OCI-LY1 (cell line): Measurements from ENCODE around the gene PREP.

ENCODE experiments used
- H2AFZ ChIP-seq: fragments of 200-600 bp; sonication (generic), shearing (Covaris generic); 2 replicates; pipeline ENCODE4 v1.6.0; 2014; ENCODE audit warnings: antibody characterized with exemption, mild to moderate bottlenecking, low read length
- H3F3A ChIP-seq: fragments of 200-600 bp; sonication (generic), shearing (Covaris generic); 2 replicates; pipeline ENCODE4 v1.6.0; 2014; ENCODE audit warnings: mild to moderate bottlenecking, antibody characterized with exemption, low read length, moderate library complexity; ENCODE audit not compliant: insufficient read depth
- H3K27ac ChIP-seq: fragments of 200-600 bp; sonication (generic); 2 replicates; pipeline ENCODE4 v1.5.1; 2014; ENCODE audit warnings: low read length, mixed run types, mild to moderate bottlenecking, low read depth; ENCODE audit not compliant: poor library complexity, severe bottlenecking
- H3K27me3 ChIP-seq: fragments of 200-600 bp; sonication (generic); 2 replicates; pipeline ENCODE4 v1.6.0; 2014; ENCODE audit warnings: antibody characterized with exemption, mild to moderate bottlenecking, low read length, moderate library complexity; ENCODE audit not compliant: insufficient read depth
- H3K36me3 ChIP-seq: fragments of 200-600 bp; sonication (generic); 2 replicates; pipeline ENCODE4 v1.6.1; 2014; ENCODE audit warnings: mild to moderate bottlenecking, antibody characterized with exemption, low read length, moderate library complexity, mixed read lengths; ENCODE audit not compliant: insufficient read depth
- H3K4me1 ChIP-seq: fragments of 200-600 bp; sonication (generic); 2 replicates; pipeline ENCODE4 v1.5.1; 2014; ENCODE audit warnings: mild to moderate bottlenecking, low read length, moderate library complexity; ENCODE audit not compliant: insufficient read depth, severe bottlenecking
- H3K4me2 ChIP-seq: fragments of 200-600 bp; sonication (generic), shearing (Covaris generic); 2 replicates; pipeline ENCODE4 v1.6.1; 2014; ENCODE audit warnings: low read length
- H3K4me3 ChIP-seq: fragments of 200-600 bp; sonication (generic); 2 replicates; pipeline ENCODE4 v1.5.1; 2014; ENCODE audit warnings: low read length, low read depth, mild to moderate bottlenecking, mixed read lengths; ENCODE audit not compliant: poor library complexity, severe bottlenecking
- H3K79me2 ChIP-seq: fragments of 200-600 bp; shearing (Covaris generic); 2 replicates; pipeline ENCODE4 v1.6.1; 2016; ENCODE audit warnings: mixed run types, low read length, mixed read lengths; ENCODE audit not compliant: insufficient read depth
- H3K9ac ChIP-seq: fragments of 200-600 bp; sonication (generic), shearing (Covaris generic); 2 replicates; pipeline ENCODE4 v1.6.1; 2014; ENCODE audit warnings: mild to moderate bottlenecking, low read length, mixed read lengths
- H3K9me2 ChIP-seq: fragments of 200-600 bp; sonication (generic), shearing (Covaris generic); 2 replicates; pipeline ENCODE4 v1.6.1; 2014; ENCODE audit warnings: low read depth, mild to moderate bottlenecking, low read length, mixed read lengths
- H3K9me3 ChIP-seq: fragments of 200-600 bp; shearing (Covaris generic); 2 replicates; pipeline ENCODE4 v1.6.1; 2014; ENCODE audit warnings: low read length, mixed read lengths
- H4K20me1 ChIP-seq: fragments of 200-600 bp; sonication (generic), shearing (Covaris generic); 2 replicates; pipeline ENCODE4 v1.6.0; 2016; ENCODE audit warnings: mild to moderate bottlenecking, low read length; ENCODE audit not compliant: insufficient read depth
- CTCF ChIP-seq: fragments of 200-600 bp; sonication (generic), shearing (Covaris generic); IDR thresholded peaks from 2 replicates; pipeline ENCODE4 v1.5.1; 2017; ENCODE audit warnings: mild to moderate bottlenecking, antibody characterized with exemption, low read length, moderate library complexity, mixed read lengths
- EZH2 ChIP-seq: fragments of 200-600 bp; sonication (generic), shearing (Covaris generic); IDR thresholded peaks from 2 replicates; pipeline ENCODE4 v1.8.0; 2017; ENCODE audit warnings: borderline replicate concordance, mixed run types, mild to moderate bottlenecking, antibody characterized with exemption, low read length, moderate library complexity, mixed read lengths

PREP gene

GRCh38 chr6:105330364-105330763 lies 72.5 kb downstream of the PREP start:
- no peak overlapping the region for H3K9ac ChIP-seq
- H3K27me3 ChIP-seq: no peaks in the 10 kb centered on the region
- no peaks in the 10 kb centered on the region for H4K20me1 ChIP-seq
- no peak overlapping the region for H3K27ac ChIP-seq
- H3F3A ChIP-seq: no peaks in the 10 kb centered on the region
- no peaks in the 10 kb centered on the region for H3K79me2 ChIP-seq
- H3K4me1 ChIP-seq: no peaks in the 10 kb centered on the region
- H2AFZ ChIP-seq: no peak overlapping the region
- H3K9me2 ChIP-seq: no peaks in the 10 kb centered on the region
- no peak overlapping the region for H3K4me2 ChIP-seq
- no peaks in the 10 kb centered on the region for H3K9me3 ChIP-seq
- no peak overlapping the region for H3K4me3 ChIP-seq
- H3K36me3 ChIP-seq: peaks cover 25% of the 10 kb centered on the region
- TF ChIP-seq CTCF: no peak
- TF ChIP-seq EZH2: no peak

GRCh38 chr6:105326833-105327770 lies 75.8 kb downstream of the PREP start:
- Histone ChIP-seq H3K27me3 (no peaks in the 10 kb centered on the region), H3K27ac (no peak overlapping the region), H3K4me3 (no peak overlapping the region), H3K79me2 (no peaks in the 10 kb centered on the region), H4K20me1 (no peaks in the 10 kb centered on the region), H3K9ac (no peak overlapping the region), H3F3A (no peaks in the 10 kb centered on the region), H3K4me1 (no peaks in the 10 kb centered on the region), H3K9me3 (no peaks in the 10 kb centered on the region), H3K9me2 (no peaks in the 10 kb centered on the region), H2AFZ (no peak overlapping the region), H3K36me3 (peaks cover 33% of the 10 kb centered on the region), H3K4me2 (no peak overlapping the region)
- TF ChIP-seq EZH2 (no peak), CTCF (no peak)

GRCh38 chr6:105326216-105326615 lies 76.7 kb downstream of the PREP start:
- H3F3A ChIP-seq: no peaks in the 10 kb centered on the region
- H3K4me2 ChIP-seq: no peak overlapping the region
- H3K9me2 ChIP-seq: no peaks in the 10 kb centered on the region
- H3K36me3 ChIP-seq: peaks cover 35% of the 10 kb centered on the region
- no peaks in the 10 kb centered on the region for H3K4me1 ChIP-seq
- no peaks in the 10 kb centered on the region for H4K20me1 ChIP-seq
- TF ChIP-seq CTCF (no peak), EZH2 (no peak)
- no peak overlapping the region for H2AFZ ChIP-seq
- no peaks in the 10 kb centered on the region for H3K79me2 ChIP-seq
- H3K4me3 ChIP-seq: no peak overlapping the region
- no peaks in the 10 kb centered on the region for H3K27me3 ChIP-seq
- no peaks in the 10 kb centered on the region for H3K9me3 ChIP-seq
- no peak overlapping the region for H3K9ac ChIP-seq
- H3K27ac ChIP-seq: no peak overlapping the region
